Thyroid gland (tissue), 4 donors: ENCODE data around the gene MYO1D. TPM values are rescaled to one million over a fixed set of nuclear protein-coding genes. Genes with fewer than 3 reads are reported as not detected.

Experiments
- DNase-seq, 2 donors: peaks; one replicate each; pipeline ENCODE4 v3.0.0-alpha.2; 2019
- H3K27ac ChIP-seq, 3 donors: fragments of 200-600 bp; sonication (generic); 1 replicate in 2 of 3; 2 replicates in 1 of 3; pipeline ENCODE4 v1.5.1; 2016 to 2019; ENCODE audit warnings: mild to moderate bottlenecking in 1 of 3, moderate library complexity in 1 of 3
- H3K27me3 ChIP-seq: fragments of 200-600 bp; sonication (generic); one replicate; pipeline ENCODE4 v1.5.1; 2019
- H3K36me3 ChIP-seq, 2 donors: fragments of 200-600 bp; sonication (generic); one replicate each; pipeline ENCODE4 v1.5.1; 2016 to 2019
- H3K4me1 ChIP-seq, 2 donors: fragments of 200-600 bp; sonication (generic); one replicate each; pipeline ENCODE4 v1.5.1; 2017 to 2019
- H3K4me3 ChIP-seq, 3 donors: fragments of 200-600 bp; sonication (generic); replicated peaks in 1 of 3; 1 replicate in 2 of 3; 2 replicates in 1 of 3; pipeline ENCODE4 v1.5.1; 2016; ENCODE audit warnings: mild to moderate bottlenecking in 1 of 3
- H3K9me3 ChIP-seq: fragments of 200-600 bp; sonication (generic); one replicate; pipeline ENCODE4 v1.5.1; 2017
- POLR2A ChIP-seq, 2 donors: fragments of 450-650 bp; IDR thresholded peaks; one replicate each; pipeline ENCODE4 v1.6.1; 2017; ENCODE audit warnings: antibody characterized with exemption in 2 of 2, mild to moderate bottlenecking in 2 of 2, moderate library complexity in 1 of 2
- WGBS, 2 donors: methylation state at CpG; one replicate each; pipeline ENCODE4 v1.1.5; 2017; 5-methylcytosine and 5-hydroxymethylcytosine counted together
- intact Hi-C: fragments of 100-400 bp; cut with DNase I; formaldehyde crosslinking; loops from one replicate; pipeline ENCODE4 v1.15.1; 2023
- total RNA-seq, 4 donors: library from RNA; depleted of rRNA; stranded (reverse); fragments of >200 nt; gene quantifications; one replicate each; pipeline ENCODE4 v1.2.3, GENCODE V29; 2016
- TF ChIP-seq, protein P1 (sequence below), 6 experiments: fragments of 200-600 bp in 3 of 6; fragments of 450-650 bp in 3 of 6; sonication (generic) in 3 of 6; IDR thresholded peaks; one replicate each; pipeline ENCODE4 v1.5.1; 2016 to 2019; ENCODE audit warnings: antibody characterized with exemption in 6 of 6, mild to moderate bottlenecking in 2 of 6, inconsistent platforms in 1 of 6, moderate library complexity in 1 of 6

MYO1D gene
- total RNA-seq, 4 donors from 2014 or later = 91.9 to 143 (median 97.8) TPM

GRCh38 chr17:32917842-32918241 is 40.9 kb upstream of the MYO1D start:
- 74 to 80% methylated on average over 5 of the region's 5 CpGs for WGBS, 2 donors
- H3K4me3 ChIP-seq = no peak overlapping the region
- intact Hi-C loops = no loop called here
- no peak for TF ChIP-seq POLR2A (IDR thresholded peaks at IDR 0.05)
- TF ChIP-seq, protein P1, sequence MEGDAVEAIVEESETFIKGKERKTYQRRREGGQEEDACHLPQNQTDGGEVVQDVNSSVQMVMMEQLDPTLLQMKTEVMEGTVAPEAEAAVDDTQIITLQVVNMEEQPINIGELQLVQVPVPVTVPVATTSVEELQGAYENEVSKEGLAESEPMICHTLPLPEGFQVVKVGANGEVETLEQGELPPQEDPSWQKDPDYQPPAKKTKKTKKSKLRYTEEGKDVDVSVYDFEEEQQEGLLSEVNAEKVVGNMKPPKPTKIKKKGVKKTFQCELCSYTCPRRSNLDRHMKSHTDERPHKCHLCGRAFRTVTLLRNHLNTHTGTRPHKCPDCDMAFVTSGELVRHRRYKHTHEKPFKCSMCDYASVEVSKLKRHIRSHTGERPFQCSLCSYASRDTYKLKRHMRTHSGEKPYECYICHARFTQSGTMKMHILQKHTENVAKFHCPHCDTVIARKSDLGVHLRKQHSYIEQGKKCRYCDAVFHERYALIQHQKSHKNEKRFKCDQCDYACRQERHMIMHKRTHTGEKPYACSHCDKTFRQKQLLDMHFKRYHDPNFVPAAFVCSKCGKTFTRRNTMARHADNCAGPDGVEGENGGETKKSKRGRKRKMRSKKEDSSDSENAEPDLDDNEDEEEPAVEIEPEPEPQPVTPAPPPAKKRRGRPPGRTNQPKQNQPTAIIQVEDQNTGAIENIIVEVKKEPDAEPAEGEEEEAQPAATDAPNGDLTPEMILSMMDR (IDR thresholded peaks at IDR 0.05) = no peak
- no peaks in the 10 kb centered on the region for H3K27me3 ChIP-seq
- H3K27ac ChIP-seq = no peak overlapping the region
- H3K4me1 ChIP-seq = no peaks in the 10 kb centered on the region
- H3K9me3 ChIP-seq = no peaks in the 10 kb centered on the region
- DNase-seq = no peak
- no peaks in the 10 kb centered on the region for H3K36me3 ChIP-seq

GRCh38 chr17:32917081-32917480 is 40.2 kb upstream of the MYO1D start:
- peaks cover under 1 to 1% of the 10 kb centered on the region in 2 donors for H3K4me1 ChIP-seq
- no peaks in the 10 kb centered on the region for H3K27me3 ChIP-seq
- DNase-seq = no peak
- no peaks in the 10 kb centered on the region for H3K36me3 ChIP-seq
- H3K27ac ChIP-seq = no peak overlapping the region
- intact Hi-C loops = no loop called here
- TF ChIP-seq, protein P1 (IDR thresholded peaks at IDR 0.05) = no peak
- TF ChIP-seq POLR2A (IDR thresholded peaks at IDR 0.05) = no peak
- H3K9me3 ChIP-seq = no peaks in the 10 kb centered on the region
- H3K4me3 ChIP-seq = no peak overlapping the region

DNA sequence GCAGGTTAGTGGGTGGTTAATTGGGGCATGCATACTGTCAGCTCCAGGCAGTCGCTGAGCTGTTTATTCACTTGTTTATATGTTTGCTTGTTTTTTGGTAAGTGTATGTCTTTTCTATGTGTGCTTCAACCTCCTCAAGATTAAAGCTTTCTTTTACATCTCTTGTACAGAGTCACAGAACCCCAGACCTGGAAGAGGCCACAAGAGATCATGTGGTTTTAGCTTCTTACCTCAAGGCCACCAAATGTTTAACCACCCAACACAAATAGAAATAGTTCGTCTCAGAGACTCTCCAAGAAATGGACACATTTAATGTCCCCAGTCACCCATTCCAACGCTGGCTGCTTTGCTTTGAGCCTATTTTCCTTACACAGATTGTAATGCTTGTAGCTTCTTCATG is 39.2 kb upstream of the MYO1D start:
- Histone ChIP-seq H3K9me3 (no peaks in the 10 kb centered on the region), H3K4me1 (peaks cover 5 to 6% of the 10 kb centered on the region in 2 donors), H3K36me3 (no peaks in the 10 kb centered on the region), H3K27ac (no peak overlapping the region), H3K4me3 (no peak overlapping the region), H3K27me3 (no peaks in the 10 kb centered on the region)
- intact Hi-C loops = no loop called here
- DNase-seq = no peak
- WGBS, 2 donors = 65 to 81% methylated on average over 3 of the region's 3 CpGs
- TF ChIP-seq, protein P1 (IDR thresholded peaks at IDR 0.05) = no peak
- TF ChIP-seq POLR2A (IDR thresholded peaks at IDR 0.05) = no peak

GRCh38 chr17:32915245-32915644 is 38.3 kb upstream of the MYO1D start:
- H3K4me1 ChIP-seq = peaks cover 6 to 8% of the 10 kb centered on the region in 2 donors
- H3K9me3 ChIP-seq = no peaks in the 10 kb centered on the region
- no peaks in the 10 kb centered on the region for H3K27me3 ChIP-seq
- TF ChIP-seq, protein P1 (IDR thresholded peaks at IDR 0.05) = no peak
- no peak for TF ChIP-seq POLR2A (IDR thresholded peaks at IDR 0.05)
- H3K27ac ChIP-seq = no peak overlapping the region
- no peak overlapping the region for H3K4me3 ChIP-seq
- WGBS, 2 donors = 75 to 80% methylated on average over 2 of the region's 2 CpGs
- intact Hi-C loops = no loop called here
- no peak for DNase-seq
- H3K36me3 ChIP-seq = no peaks in the 10 kb centered on the region

- WGBS, 2 donors = 86 to 91% methylated on average over 3 of the region's 3 CpGs
- Histone ChIP-seq H3K27me3 (no peaks in the 10 kb centered on the region), H3K36me3 (no peaks in the 10 kb centered on the region), H3K27ac (no peak overlapping the region), H3K4me3 (no peak overlapping the region), H3K4me1 (peaks cover 9 to 11% of the 10 kb centered on the region in 2 donors), H3K9me3 (no peaks in the 10 kb centered on the region)
- intact Hi-C loops = no loop called here
- no peak for DNase-seq
- TF ChIP-seq, protein P1 (IDR thresholded peaks at IDR 0.05) = no peak
- TF ChIP-seq POLR2A (IDR thresholded peaks at IDR 0.05) = no peak
Measured at GRCh38 chr17:32914181-32914580, 37.3 kb upstream of the MYO1D start.
